Left renal cortex interstitium (tissue), 4 donors: ENCODE measurements around the gene DHX29. TPM values are rescaled to one million over a fixed set of nuclear protein-coding genes. Genes with fewer than 3 reads are reported as not detected.

Source experiments
- DNase-seq, 4 donors: peaks; one replicate each; pipeline ENCODE4 v3.0.0-alpha.2; 2013; ENCODE audit warnings: low read depth in 4 of 4, low spot score in 2 of 4, missing footprints in 1 of 4
- polyA plus RNA-seq, 4 donors: library from polyadenylated mRNA; unstranded; fragments of 120-200 nt; gene quantifications; one replicate each; pipeline ENCODE4 v1.2.1, GENCODE V29; 2013; ENCODE audit not compliant: insufficient read length in 4 of 4

The DHX29 gene
- polyA plus RNA-seq, 4 donors = 37.2 to 48.3 (median 41.2) TPM

DNA sequence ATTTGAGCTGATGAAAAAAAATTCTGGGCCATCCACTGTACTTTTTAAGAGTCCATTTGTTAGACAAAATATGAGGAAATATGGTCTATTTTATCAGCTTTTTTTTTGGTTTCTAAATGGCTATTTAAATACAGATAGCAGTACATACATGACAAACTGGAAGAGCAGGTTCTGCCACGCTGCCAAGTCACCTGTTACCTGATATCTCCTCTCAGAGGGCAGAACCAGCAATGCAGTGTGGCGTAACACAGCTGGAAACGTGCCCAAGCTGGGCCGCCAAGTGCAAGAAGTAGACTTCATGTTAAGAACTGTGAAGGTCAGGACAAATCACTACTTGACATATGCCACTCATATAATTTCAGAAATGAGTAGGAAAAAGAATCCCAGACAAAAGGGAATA lies 88.5 kb downstream of the DHX29 start:
- DNase-seq = no peak

DNA sequence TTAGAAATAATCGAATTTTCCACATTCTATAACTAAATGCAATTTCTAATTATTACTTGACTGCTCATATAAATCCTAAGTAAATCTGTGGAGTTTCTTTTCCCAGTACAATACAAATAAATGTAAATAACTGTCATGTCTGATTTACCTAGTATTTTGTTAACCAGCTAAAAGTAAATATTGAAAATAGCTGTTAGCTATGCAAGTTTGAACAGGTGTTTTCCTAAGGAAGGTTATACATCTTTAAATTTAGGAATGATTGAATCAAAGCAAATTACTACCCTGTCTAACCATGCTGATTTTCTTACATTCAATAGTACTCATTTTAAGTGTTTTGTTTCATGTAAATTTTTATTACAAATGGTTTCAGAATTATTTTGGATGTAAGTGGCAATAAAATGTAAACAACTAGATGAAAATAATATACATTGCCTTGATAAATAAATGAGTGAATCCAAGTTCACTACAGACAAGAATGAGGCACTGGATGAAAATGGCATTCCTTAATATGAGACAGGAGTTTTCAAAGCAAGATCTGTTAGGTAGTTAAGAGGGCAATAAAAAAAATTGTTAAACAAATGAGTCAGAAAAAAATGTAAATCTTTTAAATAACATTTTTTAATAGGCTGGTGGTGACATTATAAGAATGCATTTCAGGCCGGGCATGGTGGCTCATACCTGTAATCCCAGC lies 96.2 kb downstream of the DHX29 start:
- no peak for DNase-seq

Other genes with a start within 250 kb of the DHX29 start
- gene GZMA, start 205.0 kb downstream of the DHX29 start, polyA plus RNA-seq = 1 to 10 TPM in 1 of 4 donors, under 1 TPM in 3; 0.27 to 1.2 (median 0.63) TPM
- 10 to 100 TPM; 63.6 to 88.9 (median 79.7) TPM for gene GPX8, start 147.5 kb downstream of the DHX29 start, polyA plus RNA-seq
- gene CDC20B, start 134.5 kb downstream of the DHX29 start, polyA plus RNA-seq = under 1 TPM; 0.54 to 0.95 (median 0.69) TPM
- gene MCIDAS, start 80.4 kb downstream of the DHX29 start, polyA plus RNA-seq = 1 to 10 TPM in 2 of 4 donors, under 1 TPM in 2; 0.77 to 1.1 (median 0.96) TPM
- gene CCNO, start 74.1 kb downstream of the DHX29 start, polyA plus RNA-seq = 10 to 100 TPM in 2 of 4 donors, 1 to 10 TPM in 2; 5.6 to 13.9 (median 8.7) TPM
- gene MTREX, start 295 bp upstream of the DHX29 start, polyA plus RNA-seq = 100 to 1,000 TPM in 2 of 4 donors, 10 to 100 TPM in 2; 83.4 to 114 (median 97.8) TPM
- 100 to 1,000 TPM in 1 of 4 donors, 10 to 100 TPM in 3; 79.4 to 101 (median 89.7) TPM for gene PLPP1, start 227.3 kb upstream of the DHX29 start, polyA plus RNA-seq